Calu3 (cell line): Measurements from ENCODE around the gene CIB1. TPM values are rescaled to one million over a fixed set of nuclear protein-coding genes. Genes with fewer than 3 reads are reported as not detected.

Experiments used
- BruUV-seq: library from RNA; stranded (reverse); fragments of 400-500 nt; replicated peaks from 2 replicates; lab custom pipeline; 2021; lab: Mats Ljungman, UMichigan
- CTCF ChIA-PET: fragments of 300-600 bp; sonication (Branson Sonifier 250); formaldehyde crosslinking; loops from one replicate; lab custom pipeline; 2022; ENCODE audit warnings: antibody characterized with exemption; lab: Charles Lee
- DNase-seq: peaks from one replicate; pipeline ENCODE4 v3.0.0; 2022
- H3K27ac Mint-ChIP-seq: one replicate; pipeline ENCODE4 v1.8.0; 2022; ENCODE audit warnings: mixed read lengths; ENCODE audit not compliant: unreplicated experiment
- H3K27me3 Mint-ChIP-seq: one replicate; pipeline ENCODE4 v1.8.0; 2022; ENCODE audit warnings: mixed read lengths; ENCODE audit not compliant: unreplicated experiment
- H3K36me3 Mint-ChIP-seq: one replicate; pipeline ENCODE4 v1.8.0; 2022; ENCODE audit warnings: mild to moderate bottlenecking, moderate library complexity, mixed read lengths; ENCODE audit not compliant: insufficient read depth, unreplicated experiment
- H3K4me1 Mint-ChIP-seq: one replicate; pipeline ENCODE4 v1.8.0; 2022; ENCODE audit warnings: mild to moderate bottlenecking, low read depth, mixed read lengths; ENCODE audit not compliant: unreplicated experiment
- H3K4me3 Mint-ChIP-seq: one replicate; pipeline ENCODE4 v1.8.0; 2022; ENCODE audit warnings: mild to moderate bottlenecking, low read depth, moderate library complexity, mixed read lengths; ENCODE audit not compliant: unreplicated experiment
- H3K9me3 Mint-ChIP-seq: one replicate; pipeline ENCODE4 v1.8.0; 2022; ENCODE audit warnings: low read depth, mixed read lengths; ENCODE audit not compliant: unreplicated experiment
- CTCF ChIP-seq: fragments of 200-600 bp; IDR thresholded peaks from one replicate; pipeline ENCODE4 v1.8.0; 2022; ENCODE audit warnings: antibody characterized with exemption; ENCODE audit not compliant: unreplicated experiment
- intact Hi-C: fragments of 100-400 bp; cut with micrococcal nuclease; formaldehyde crosslinking; loops from one replicate; pipeline ENCODE4 v1.10.0; 2022; ENCODE audit not compliant: unreplicated experiment
- total RNA-seq: library from RNA; stranded (reverse); gene quantifications from 2 replicates; pipeline ENCODE4 v1.2.3, GENCODE V29; 2022

Gene CIB1
- total RNA-seq, 1 experiment from 2014 or later, result 82.8 TPM

- no peak overlapping the region for H3K4me3 Mint-ChIP-seq
- no peaks in the 10 kb centered on the region for H3K27me3 Mint-ChIP-seq
- TF ChIP-seq CTCF, result no peak
- no peaks in the 10 kb centered on the region for H3K9me3 Mint-ChIP-seq
- intact Hi-C loops, result no loop called here
- CTCF ChIA-PET, result no interaction called here
- BruUV-seq, result TSS peak; percentile 1
- peaks cover 22% of the 10 kb centered on the region for H3K4me1 Mint-ChIP-seq
- DNase-seq, result no peak
- peaks cover 61% of the 10 kb centered on the region for H3K36me3 Mint-ChIP-seq
- no peak overlapping the region for H3K27ac Mint-ChIP-seq
These were observed 28.5 kb downstream of the CIB1 start for GRCh38 chr15:90205050-90205848.

DNA sequence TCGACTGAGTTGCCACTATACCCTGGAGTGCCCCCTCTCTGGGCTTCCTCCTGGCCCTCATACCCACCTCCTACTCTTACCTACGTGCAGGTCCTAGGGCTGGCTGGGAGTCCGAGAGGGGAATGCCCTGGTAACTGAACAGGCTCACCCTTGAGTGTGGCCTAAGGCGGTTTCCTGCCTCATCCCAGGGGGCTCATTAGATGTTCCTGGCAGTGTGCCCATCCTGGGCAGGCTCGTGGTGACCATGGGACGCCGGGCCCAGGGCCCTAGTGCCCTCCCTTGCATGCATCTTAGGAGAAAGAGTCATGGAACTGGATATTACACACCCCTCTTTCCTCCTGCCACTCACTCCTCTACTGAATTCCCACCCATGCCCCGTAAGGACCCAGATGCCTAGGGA is 29.8 kb downstream of the CIB1 start:
- no peak for DNase-seq
- no TSS peak for BruUV-seq
- CTCF ChIA-PET, result no interaction called here
- Mint-ChIP-seq H3K27ac (no peak overlapping the region), H3K36me3 (peaks cover 47% of the 10 kb centered on the region), H3K4me1 (peaks cover 11% of the 10 kb centered on the region), H3K27me3 (no peaks in the 10 kb centered on the region), H3K4me3 (no peak overlapping the region), H3K9me3 (no peaks in the 10 kb centered on the region)
- TF ChIP-seq CTCF, result no peak
- intact Hi-C loops, result no loop called here

GRCh38 chr15:90203473-90203872 is 30.3 kb downstream of the CIB1 start:
- H3K4me3 Mint-ChIP-seq, result peak overlapping the region; percentile 73
- peaks cover 43% of the 10 kb centered on the region for H3K36me3 Mint-ChIP-seq
- no peak overlapping the region for H3K27ac Mint-ChIP-seq
- no peak for TF ChIP-seq CTCF
- no TSS peak for BruUV-seq
- DNase-seq, result no peak
- no peaks in the 10 kb centered on the region for H3K27me3 Mint-ChIP-seq
- CTCF ChIA-PET, result interaction anchor here (3.5 kb wide), 1 partner anchor 9 kb away, joined by 13 read pairs; no protein-coding TSS in a partner anchor
- H3K4me1 Mint-ChIP-seq, result peaks cover 14% of the 10 kb centered on the region
- intact Hi-C loops, result no loop called here
- H3K9me3 Mint-ChIP-seq, result no peaks in the 10 kb centered on the region

DNA sequence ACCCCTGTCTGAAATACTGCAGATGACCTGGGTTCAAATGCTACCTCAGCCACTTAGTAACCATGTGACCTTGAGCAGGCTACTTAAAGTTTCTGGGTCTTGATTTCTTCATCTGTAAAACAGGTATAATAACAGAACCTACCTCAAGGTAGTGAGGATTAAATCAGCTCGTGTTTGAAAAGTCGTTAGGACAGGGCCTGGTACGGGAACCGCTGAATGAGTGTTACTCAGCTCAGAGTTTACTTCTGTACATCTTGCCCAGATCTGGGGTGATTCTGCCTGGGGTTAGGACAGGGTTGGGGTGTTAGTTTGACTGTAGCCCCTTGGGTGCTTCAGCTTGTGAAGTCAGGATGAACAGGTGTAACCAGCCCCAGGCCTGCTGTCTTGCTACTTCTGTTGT is 30.8 kb downstream of the CIB1 start:
- H3K9me3 Mint-ChIP-seq, result no peaks in the 10 kb centered on the region
- CTCF ChIA-PET, result interaction anchor here (1.3 to 3.5 kb wide), 2 partner anchors 10 to 12 kb away, joined by 6 to 13 read pairs; no protein-coding TSS in a partner anchor
- peak overlapping the region; percentile 73 for H3K4me3 Mint-ChIP-seq
- no peak for DNase-seq
- intact Hi-C loops, result no loop called here
- peaks cover 19% of the 10 kb centered on the region for H3K4me1 Mint-ChIP-seq
- peak overlapping the region; percentile 52 for H3K27ac Mint-ChIP-seq
- peaks cover 42% of the 10 kb centered on the region for H3K36me3 Mint-ChIP-seq
- no TSS peak for BruUV-seq
- H3K27me3 Mint-ChIP-seq, result no peaks in the 10 kb centered on the region
- TF ChIP-seq CTCF, result no peak
